GM12878 (cell line): ENCODE data around the gene RPSA. TPM values are rescaled to one million over a fixed set of nuclear protein-coding genes. Genes with fewer than 3 reads are reported as not detected.

Experiments used
- ATF3 ChIP-seq: IDR thresholded peaks from 2 replicates; pipeline ENCODE4 v1.6.1; 2011; ENCODE audit warnings: low read depth, mild to moderate bottlenecking, low read length, moderate library complexity, borderline replicate concordance; ENCODE audit errors: extremely low read depth
- BHLHE40 ChIP-seq, 2 experiments: fragments of 450-650 bp in 1 of 2; IDR thresholded peaks; 2 replicates each; pipeline ENCODE4 v1.6.1; 2011 to 2017; ENCODE audit warnings: low read depth in 2 of 2, borderline replicate concordance in 1 of 2, improper control_type of control experiment in 1 of 2, low read length in 1 of 2, mild to moderate bottlenecking in 1 of 2
- BMI1 ChIP-seq: fragments of 450-650 bp; IDR thresholded peaks from 2 replicates; pipeline ENCODE4 v1.6.1; 2016; ENCODE audit warnings: mild to moderate bottlenecking, moderate library complexity, borderline replicate concordance
- CEBPB ChIP-seq, 2 experiments: fragments of 150-350 bp in 1 of 2; IDR thresholded peaks; 2 replicates each; pipeline ENCODE4 v1.6.1; 2012 to 2014; ENCODE audit warnings: low read depth in 2 of 2, low read length in 2 of 2, borderline replicate concordance in 1 of 2, inconsistent platforms in 1 of 2
- CHD2 ChIP-seq: IDR thresholded peaks from 2 replicates; pipeline ENCODE4 v1.6.1; 2011; ENCODE audit warnings: low read depth, low read length, improper control_type of control experiment, borderline replicate concordance
- CTCF ChIP-seq, 3 experiments: IDR thresholded peaks in 2 of 3; conservative IDR thresholded peaks in 1 of 3; 2 replicates each; pipeline ENCODE4 v1.5.1; 2011; ENCODE audit warnings: low read depth in 3 of 3, low read length in 3 of 3, mild to moderate bottlenecking in 3 of 3, control low read depth in 2 of 3, moderate library complexity in 2 of 3, inconsistent platforms in 1 of 3, mixed read lengths in 1 of 3; ENCODE audit not compliant: control insufficient read depth in 2 of 3, insufficient read depth in 1 of 3; ENCODE audit errors: extremely low read depth in 1 of 3
- E2F4 ChIP-seq: IDR thresholded peaks from 2 replicates; pipeline ENCODE4 v1.6.1; 2012; ENCODE audit warnings: low read depth, low read length, improper control_type of control experiment
- FOS ChIP-seq: IDR thresholded peaks from 3 replicates; pipeline ENCODE4 v1.6.1; 2011; ENCODE audit warnings: borderline replicate concordance; ENCODE audit not compliant: insufficient read length; ENCODE audit errors: extremely low read depth
- FOXM1 ChIP-seq: IDR thresholded peaks from 2 replicates; pipeline ENCODE4 v1.6.1; 2012; ENCODE audit warnings: low read depth, mild to moderate bottlenecking, inconsistent platforms, low read length, moderate library complexity
- HDAC2 ChIP-seq: fragments of 200-600 bp; sonication (generic); IDR thresholded peaks from 2 replicates; pipeline ENCODE4 v1.6.1; 2017
- KLF5 ChIP-seq: fragments of 450-650 bp; IDR thresholded peaks from 2 replicates; pipeline ENCODE4 v1.6.1; 2014; ENCODE audit warnings: mild to moderate bottlenecking; ENCODE audit not compliant: partially characterized antibody
- MEF2A ChIP-seq: IDR thresholded peaks from 2 replicates; pipeline ENCODE4 v1.6.1; 2011; ENCODE audit warnings: low read depth, mild to moderate bottlenecking, low read length, moderate library complexity; ENCODE audit not compliant: insufficient read depth
- MEF2B ChIP-seq: fragments of 450-650 bp; IDR thresholded peaks from 2 replicates; pipeline ENCODE4 v1.6.1; 2018; ENCODE audit warnings: mild to moderate bottlenecking, moderate library complexity; ENCODE audit not compliant: partially characterized antibody, poor library complexity, severe bottlenecking
- NFYA ChIP-seq: IDR thresholded peaks from 2 replicates; pipeline ENCODE4 v1.6.1; 2011; ENCODE audit warnings: low read depth, mild to moderate bottlenecking, low read length, improper control_type of control experiment, borderline replicate concordance
- RAD21 ChIP-seq: IDR thresholded peaks from 2 replicates; pipeline ENCODE4 v1.6.1; 2011; ENCODE audit warnings: mild to moderate bottlenecking, low read depth, low read length, moderate library complexity; ENCODE audit not compliant: insufficient read depth
- RAD51 ChIP-seq: fragments of 450-650 bp; IDR thresholded peaks from 2 replicates; pipeline ENCODE4 v1.6.1; 2016; ENCODE audit warnings: moderate library complexity, mild to moderate bottlenecking, inconsistent platforms
- RBBP5 ChIP-seq: fragments of 200-600 bp; sonication (generic); conservative IDR thresholded peaks from 2 replicates; pipeline ENCODE4 v1.6.1; 2016
- SUZ12 ChIP-seq: fragments of 200-600 bp; sonication (generic); IDR thresholded peaks from one replicate; pipeline ENCODE4 v1.6.1; 2018; ENCODE audit warnings: antibody characterized with exemption, mild to moderate bottlenecking; ENCODE audit not compliant: unreplicated experiment
- TCF12 ChIP-seq: IDR thresholded peaks from 2 replicates; pipeline ENCODE4 v1.6.1; 2011; ENCODE audit warnings: low read depth, mild to moderate bottlenecking, low read length
- TCF7 ChIP-seq: IDR thresholded peaks from 2 replicates; pipeline ENCODE4 v1.6.1; 2014; ENCODE audit warnings: antibody characterized with exemption, borderline replicate concordance
- YY1 ChIP-seq: IDR thresholded peaks from 2 replicates; pipeline ENCODE4 v1.6.1; 2011; ENCODE audit warnings: low read depth, mild to moderate bottlenecking, low read length
- ZNF274 ChIP-seq: IDR thresholded peaks from one replicate; pipeline ENCODE4 v1.8.0; 2011; ENCODE audit not compliant: insufficient read length, insufficient read depth
- polyA plus RNA-seq, 11 experiments: library from polyadenylated mRNA; depleted of rRNA in 4 of 11; unstranded in 6 of 11; stranded (reverse) in 5 of 11; fragments of >200 nt; fragmentation: Nextera tagmentation in 4 of 11; fragmentation: Illumina TruSeq in 1 of 11; extraction: Ambion mirVana in 4 of 11; extraction: Trizol in 1 of 11; gene quantifications; 1 replicate in 1 of 11; 2 replicates in 10 of 11; pipeline versions ENCODE4 v1.2.1 to v1.2.3, GENCODE V29; 2011 to 2016; ENCODE audit warnings: inconsistent platforms in 2 of 11, missing spikeins in 2 of 11, low read depth in 1 of 11
- total RNA-seq, 4 experiments: library from RNA; depleted of rRNA in 3 of 4; stranded (reverse); fragments of >200 nt in 3 of 4; fragmentation: Illumina TruSeq in 1 of 4; extraction: Trizol in 1 of 4; gene quantifications; 2 replicates each; pipeline versions ENCODE4 v1.2.1 to v1.2.3, GENCODE V29; 2013 to 2021

The RPSA gene
- total and polyA plus RNA-seq, 10 of the 15 experiments (the other 5 are each of a cell fraction or from before 2014, with no cell fraction given): 1,012 to 5,036 (median 3,460) TPM

GRCh38 chr3:39378088-39378487, 28.4 kb upstream of the RPSA start (continued):
- TF ChIP-seq CEBPB (IDR thresholded peaks at IDR 0.05; ENCODE audit: borderline replicate concordance in 1 of 2, low read depth in 2 of 2, low read length in 2 of 2) (no peak), RAD51 (no peak), ZNF274 (no peak), SUZ12 (no peak), YY1 (peak; percentile 65), CTCF (IDR thresholded peaks at IDR 0.05 in 2 of 3, conservative IDR thresholded peaks at IDR 0.05 in 1 of 3; ENCODE audit: control insufficient read depth in 2 of 3, extremely low read depth in 1 of 3, insufficient read depth in 1 of 3, low read depth in 3 of 3, low read length in 3 of 3) (peak; percentile 84 to 92 (median 91); a peak in 5 of 6 replicates), KLF5 (no peak), HDAC2 (no peak), RBBP5 (no peak), TCF7 (no peak), E2F4 (no peak), MEF2B (no peak), RAD21 (peak; percentile 96), FOS (no peak), TCF12 (0 out of 2 replicates have a peak, but pooled peaks have one; percentile 51), BMI1 (no peak), MEF2A (no peak), BHLHE40 (IDR thresholded peaks at IDR 0.05; ENCODE audit: borderline replicate concordance in 1 of 2, low read depth in 2 of 2, low read length in 1 of 2) (no peak), ATF3 (0 out of 2 replicates have a peak, but pooled peaks have one; percentile 8), CHD2 (no peak), NFYA (no peak), FOXM1 (0 out of 2 replicates have a peak, but pooled peaks have one; percentile 34)
